SK-N-MC (cell line): ENCODE measurements around the gene MYO7A.

Source experiments
- EZH2 ChIP-seq: fragments of 200-600 bp; sonication (generic); IDR thresholded peaks from one replicate; pipeline ENCODE4 v1.6.1; 2017; ENCODE audit warnings: antibody characterized with exemption
- FOXP2 ChIP-seq: optimal IDR thresholded peaks from 2 replicates; pipeline ENCODE3; 2011; ENCODE audit warnings: mild to moderate bottlenecking, moderate library complexity; ENCODE audit not compliant: insufficient read depth; ENCODE audit errors: extremely low read length, control extremely low read depth
- POLR2AphosphoS5 ChIP-seq: IDR thresholded peaks from 2 replicates; pipeline ENCODE4 v1.6.1; 2012; ENCODE audit warnings: mild to moderate bottlenecking, low read depth, low read length, borderline replicate concordance

- TF ChIP-seq POLR2AphosphoS5: no peak
- no peak for TF ChIP-seq EZH2
- TF ChIP-seq FOXP2: no peak
Measured at GRCh38 chr11:77201991-77202841, 74.2 kb downstream of the MYO7A start.
